NK-92 (cell line): Measurements from ENCODE around the gene CDHR5.

ENCODE experiments used
- DNase-seq: peaks from one replicate; lab custom pipeline; 2025; ENCODE audit not compliant: unreplicated experiment; lab: John Stamatoyannopoulos, UW

The CDHR5 gene

DNA sequence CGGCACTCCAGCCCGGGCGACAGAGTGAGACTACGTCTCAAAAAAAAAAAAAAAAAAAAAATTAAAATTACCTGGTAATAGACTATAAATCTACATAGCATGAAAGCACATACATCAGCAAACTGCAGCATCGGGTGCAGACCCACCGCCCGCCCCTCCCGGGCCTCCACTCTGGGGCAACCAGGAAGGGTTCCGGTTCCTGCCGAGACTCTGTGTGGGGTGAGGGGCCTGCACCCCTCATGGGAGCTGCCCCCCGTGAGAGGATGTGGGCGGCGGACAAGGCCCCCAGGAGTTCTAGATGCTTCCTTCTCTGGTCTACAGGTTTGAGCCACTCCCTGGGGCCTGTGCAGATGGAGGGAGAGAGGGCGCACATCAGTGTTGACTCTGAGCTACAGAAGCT is 21.5 kb upstream of the CDHR5 start:
- no peak for DNase-seq

- no peak for DNase-seq
These were observed 20.8 kb upstream of the CDHR5 start for GRCh38 chr11:645536-645935.

DNA sequence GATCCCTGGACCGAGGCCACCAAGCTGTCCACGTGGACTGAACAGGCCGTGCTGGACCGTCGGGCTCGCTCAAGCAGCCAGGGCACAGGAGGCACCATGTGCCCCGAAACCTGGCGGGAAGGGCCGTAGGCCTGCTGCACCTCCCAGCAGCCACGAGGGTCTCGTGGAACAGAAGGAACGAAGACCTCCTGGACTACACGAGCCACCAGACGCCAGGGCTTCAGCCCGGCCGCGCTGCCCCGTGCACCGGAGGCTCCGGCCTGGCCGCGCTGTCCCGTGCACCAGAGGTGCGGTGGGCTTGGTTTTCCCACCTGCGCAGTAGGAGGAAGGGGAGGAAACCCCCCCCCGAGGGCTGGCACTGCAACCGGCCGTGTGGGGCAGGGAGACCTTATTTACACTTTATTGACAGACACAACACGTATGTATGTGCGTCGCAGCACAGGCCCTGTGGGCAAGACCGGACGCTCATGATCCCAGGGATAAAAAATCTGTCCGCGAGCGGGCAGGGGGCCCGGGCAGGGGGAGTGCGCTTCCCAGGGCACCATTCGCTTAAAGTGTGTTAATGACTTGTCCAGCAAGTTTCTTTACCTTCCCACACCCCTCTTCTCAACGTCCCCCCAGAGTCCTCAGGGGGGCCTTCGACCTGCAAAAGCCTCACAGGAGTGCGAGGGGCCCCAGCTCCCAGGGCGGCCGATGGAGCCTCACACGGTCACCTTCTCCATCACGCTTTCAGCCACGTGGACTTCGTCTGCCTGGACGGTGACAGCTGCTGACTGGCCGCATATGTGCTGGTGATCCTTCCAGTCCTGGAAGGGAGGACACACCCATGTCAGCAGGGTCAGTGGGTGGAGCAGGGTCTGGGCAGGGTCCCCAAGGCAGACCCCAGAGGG is 19.3 kb upstream of the CDHR5 start:
- DNase-seq: no peak

- DNase-seq: no peak
These were observed 18.6 kb upstream of the CDHR5 start for GRCh38 chr11:643366-643765.

GRCh38 chr11:641806-642370 is 17.1 kb upstream of the CDHR5 start:
- DNase-seq: no peak

- no peak for DNase-seq
These were observed 15.4 kb upstream of the CDHR5 start for GRCh38 chr11:640021-640706.

GRCh38 chr11:639332-639955 is 14.7 kb upstream of the CDHR5 start:
- DNase-seq: no peak

- DNase-seq: no peak
These were observed 14.0 kb upstream of the CDHR5 start for GRCh38 chr11:638631-639331.

- no peak for DNase-seq
These were observed 13.1 kb upstream of the CDHR5 start for GRCh38 chr11:637593-638521.

- DNase-seq: no peak
These were observed 12.5 kb upstream of the CDHR5 start for GRCh38 chr11:637333-637592.

DNA sequence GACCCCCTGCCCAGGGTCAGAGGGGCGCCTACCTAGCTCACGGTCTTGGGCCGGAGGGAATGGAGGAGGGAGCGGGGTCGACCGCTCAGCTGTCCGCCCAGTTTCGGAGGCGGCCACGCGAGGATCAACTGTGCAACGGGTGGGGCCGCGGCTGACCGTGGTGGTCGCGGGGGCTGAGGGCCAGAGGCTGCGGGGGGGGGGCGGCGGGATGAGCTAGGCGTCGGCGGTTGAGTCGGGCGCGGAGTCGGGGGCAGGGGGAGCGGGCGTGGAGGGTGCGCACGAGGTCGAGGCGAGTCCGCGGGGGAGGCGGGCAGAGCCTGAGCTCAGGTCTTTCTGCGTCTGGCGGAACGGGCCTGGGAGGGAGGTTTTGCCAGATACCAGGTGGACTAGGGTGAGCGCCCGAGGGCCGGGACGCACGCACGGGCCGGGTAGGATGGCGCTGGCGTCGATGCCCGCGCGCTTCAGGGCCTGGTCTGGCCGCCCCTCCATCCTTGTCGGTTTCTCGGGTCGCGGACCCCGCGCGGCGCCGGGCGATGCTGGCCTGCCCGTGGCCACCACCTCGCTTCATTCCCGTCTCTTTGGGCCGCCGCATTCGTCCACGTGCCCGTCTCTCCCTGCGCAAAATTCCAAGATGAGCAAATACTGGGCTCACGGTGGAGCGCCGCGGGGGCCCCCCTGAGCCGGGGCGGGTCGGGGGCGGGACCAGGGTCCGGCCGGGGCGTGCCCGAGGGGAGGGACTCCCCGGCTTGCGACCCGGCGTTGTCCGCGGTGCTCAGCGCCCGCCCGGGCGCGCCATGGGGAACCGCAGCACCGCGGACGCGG is 12.0 kb upstream of the CDHR5 start, which contains the start of gene DRD4:
Gene DRD4, plus strand, starts transcription at position 759 of the 822 bp plus-strand sequence. Its CDS starts 36 bp downstream, at position 795.
- no peak for DNase-seq

DNA sequence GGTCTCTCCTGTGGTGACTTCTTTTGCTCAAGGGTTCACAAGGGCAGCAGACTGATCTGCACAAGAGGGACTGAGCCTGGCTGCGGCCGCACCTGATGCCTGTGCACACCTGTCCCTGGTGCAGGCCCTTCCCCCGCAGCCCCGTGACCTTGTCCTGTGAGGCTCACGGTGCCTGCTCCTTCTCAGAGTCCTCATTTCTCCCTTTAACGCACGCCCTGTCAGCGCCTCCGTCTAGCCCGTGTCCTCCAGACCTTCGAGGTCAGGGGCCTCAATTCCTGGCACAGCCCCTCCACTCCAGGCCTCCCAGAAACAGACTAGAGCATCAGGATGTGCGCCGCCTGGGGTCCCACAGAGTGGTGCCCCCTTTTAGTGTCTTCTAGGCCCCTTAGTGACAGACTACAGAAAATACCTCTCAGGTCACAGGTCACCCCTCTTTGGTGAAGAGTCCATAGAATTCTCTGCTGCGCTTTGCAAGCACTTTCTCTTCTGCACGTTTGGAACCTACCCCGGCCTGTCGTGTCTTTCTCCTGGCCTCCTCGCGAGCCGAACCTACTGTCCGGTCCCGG is 11.3 kb upstream of the CDHR5 start:
- no peak for DNase-seq

GRCh38 chr11:630871-631270 is 6.1 kb upstream of the CDHR5 start:
- no peak for DNase-seq

GRCh38 chr11:629237-629583 is 4.5 kb upstream of the CDHR5 start:
- DNase-seq: no peak

GRCh38 chr11:628056-628455 is 3.3 kb upstream of the CDHR5 start:
- DNase-seq: no peak

DNA sequence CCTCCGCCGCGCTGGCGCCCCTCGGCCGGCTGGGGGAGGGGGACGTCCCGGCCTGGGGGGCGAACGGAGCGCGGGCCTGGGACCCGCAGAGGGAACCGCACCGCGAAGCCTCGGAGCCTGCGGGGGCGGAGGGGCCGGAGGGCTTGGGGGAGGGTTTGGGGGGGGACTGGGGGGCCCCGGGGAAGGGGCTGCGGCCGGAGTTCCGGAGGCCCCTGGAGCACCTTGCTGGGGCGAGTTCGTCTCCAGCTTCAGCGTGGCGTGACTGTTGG is 2.5 kb upstream of the CDHR5 start:
- no peak for DNase-seq

GRCh38 chr11:626475-627307 is 1.9 kb upstream of the CDHR5 start, which contains the start of gene SCT:
Gene SCT (minus strand): TSS chr11:627181. CDS start chr11:627143, 38 bp downstream.
- no peak for DNase-seq

GRCh38 chr11:625636-626268 is 997 bp upstream of the CDHR5 start:
- DNase-seq: no peak
